Measurements from ENCODE around the gene STK39.

DNA sequence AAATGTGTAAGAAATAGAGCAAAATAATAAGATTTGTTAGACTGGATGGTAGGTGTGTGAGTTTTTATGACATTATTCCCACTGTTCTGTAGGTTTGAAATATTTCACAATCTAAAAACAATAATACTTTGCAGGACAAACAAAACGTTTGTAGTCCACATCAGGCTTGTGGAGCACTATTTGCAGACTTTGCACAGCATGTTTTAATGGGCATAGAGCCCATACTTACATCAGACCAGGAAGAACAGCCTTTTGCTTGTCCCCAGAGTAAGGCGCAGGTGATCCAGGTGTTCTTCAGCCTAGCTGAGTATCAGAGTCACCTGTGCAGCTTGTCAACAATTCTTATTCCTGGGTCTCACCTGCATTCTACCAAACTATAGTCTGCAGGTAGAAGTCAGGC lies 9.1 kb upstream of the STK39 start:
- TF ChIP-seq, protein P1, sequence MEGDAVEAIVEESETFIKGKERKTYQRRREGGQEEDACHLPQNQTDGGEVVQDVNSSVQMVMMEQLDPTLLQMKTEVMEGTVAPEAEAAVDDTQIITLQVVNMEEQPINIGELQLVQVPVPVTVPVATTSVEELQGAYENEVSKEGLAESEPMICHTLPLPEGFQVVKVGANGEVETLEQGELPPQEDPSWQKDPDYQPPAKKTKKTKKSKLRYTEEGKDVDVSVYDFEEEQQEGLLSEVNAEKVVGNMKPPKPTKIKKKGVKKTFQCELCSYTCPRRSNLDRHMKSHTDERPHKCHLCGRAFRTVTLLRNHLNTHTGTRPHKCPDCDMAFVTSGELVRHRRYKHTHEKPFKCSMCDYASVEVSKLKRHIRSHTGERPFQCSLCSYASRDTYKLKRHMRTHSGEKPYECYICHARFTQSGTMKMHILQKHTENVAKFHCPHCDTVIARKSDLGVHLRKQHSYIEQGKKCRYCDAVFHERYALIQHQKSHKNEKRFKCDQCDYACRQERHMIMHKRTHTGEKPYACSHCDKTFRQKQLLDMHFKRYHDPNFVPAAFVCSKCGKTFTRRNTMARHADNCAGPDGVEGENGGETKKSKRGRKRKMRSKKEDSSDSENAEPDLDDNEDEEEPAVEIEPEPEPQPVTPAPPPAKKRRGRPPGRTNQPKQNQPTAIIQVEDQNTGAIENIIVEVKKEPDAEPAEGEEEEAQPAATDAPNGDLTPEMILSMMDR (IDR thresholded peaks at IDR 0.05) = no peak
- no peak for TF ChIP-seq POLR2A (IDR thresholded peaks at IDR 0.05)

Measured in right lobe of liver (tissue), 4 donors.